Thymus (tissue), 11 donors: ENCODE measurements around the gene NKX6-1. TPM values are rescaled to one million over a fixed set of nuclear protein-coding genes. Genes with fewer than 3 reads are reported as not detected.

Experiments
- DNase-seq, 9 donors: peaks; one replicate each; pipeline ENCODE4 v3.0.0-alpha.2; 2013; ENCODE audit warnings: low spot score in 9 of 9, low read depth in 6 of 9, missing footprints in 1 of 9
- H3K27ac ChIP-seq, 2 donors: one replicate each; pipeline ENCODE4 v1.5.1; 2013; ENCODE audit warnings: control low read depth in 1 of 2, low read depth in 1 of 2, low read length in 1 of 2, mild to moderate bottlenecking in 1 of 2, moderate library complexity in 1 of 2
- H3K27me3 ChIP-seq, 2 donors: one replicate each; pipeline ENCODE4 v1.5.1; 2013; ENCODE audit warnings: low read length in 1 of 2; ENCODE audit not compliant: control insufficient read depth in 2 of 2, insufficient read depth in 1 of 2
- H3K36me3 ChIP-seq, 2 donors: one replicate each; pipeline ENCODE4 v1.5.1; 2013; ENCODE audit warnings: low read length in 1 of 2, mild to moderate bottlenecking in 1 of 2, moderate library complexity in 1 of 2; ENCODE audit not compliant: control insufficient read depth in 2 of 2, insufficient read depth in 2 of 2
- H3K4me1 ChIP-seq, 2 donors: one replicate each; pipeline ENCODE4 v1.5.1; 2013; ENCODE audit warnings: low read length in 2 of 2; ENCODE audit not compliant: control insufficient read depth in 2 of 2, insufficient read depth in 2 of 2
- H3K4me3 ChIP-seq, 2 donors: one replicate each; pipeline ENCODE4 v1.5.1; 2013; ENCODE audit warnings: low read length in 2 of 2, control low read depth in 1 of 2, mild to moderate bottlenecking in 1 of 2
- H3K9me3 ChIP-seq, 2 donors: one replicate each; pipeline ENCODE4 v1.5.1; 2013; ENCODE audit warnings: low read length in 1 of 2, mild to moderate bottlenecking in 1 of 2; ENCODE audit not compliant: control insufficient read depth in 2 of 2, insufficient read depth in 1 of 2
- WGBS: extraction: QIAGEN DNeasy Blood & Tissue Kit; methylation state at CpG from one replicate; pipeline ENCODE4 v1.1.7; 2013; 5-methylcytosine and 5-hydroxymethylcytosine counted together
- polyA plus RNA-seq: library from polyadenylated mRNA; stranded (reverse); fragments of 200-250 nt; gene quantifications from one replicate; pipeline ENCODE4 v1.2.3, GENCODE V29; 2013
- total RNA-seq: library from RNA; stranded (reverse); fragments of 120-200 nt; gene quantifications from one replicate; pipeline ENCODE4 v1.2.4, GENCODE V29; 2013
- donor health status: healthy.

The NKX6-1 gene
- total and polyA plus RNA-seq, 2 donors = under 0.01 to 0.07 TPM

- H3K9me3 ChIP-seq = peaks cover 5 to 12% of the 10 kb centered on the region in 2 donors
- DNase-seq = no peak
- 10% methylated on average over 20 of the region's 20 CpGs for WGBS
- H3K36me3 ChIP-seq = no peaks in the 10 kb centered on the region
- H3K27me3 ChIP-seq = peaks cover 55 to 84% of the 10 kb centered on the region in 2 donors
- peaks cover 0 to 7% of the 10 kb centered on the region in 2 donors for H3K4me1 ChIP-seq
- no peak overlapping the region for H3K4me3 ChIP-seq
- H3K27ac ChIP-seq = no peak overlapping the region
Measured at GRCh38 chr4:84483688-84484087, 15.4 kb downstream of the NKX6-1 start.

GRCh38 chr4:84482564-84483563 is 16.2 kb downstream of the NKX6-1 start:
- Histone ChIP-seq H3K4me3 (no peak overlapping the region), H3K4me1 (peaks cover 0 to 7% of the 10 kb centered on the region in 2 donors), H3K27ac (no peak overlapping the region), H3K9me3 (peaks cover 5 to 12% of the 10 kb centered on the region in 2 donors), H3K27me3 (peaks cover 57 to 76% of the 10 kb centered on the region in 2 donors), H3K36me3 (no peaks in the 10 kb centered on the region)
- no peak for DNase-seq
- WGBS = 9% methylated on average over 69 of the region's 69 CpGs

GRCh38 chr4:84481860-84482245 is 17.2 kb downstream of the NKX6-1 start:
- Histone ChIP-seq H3K9me3 (peaks cover 5 to 12% of the 10 kb centered on the region in 2 donors), H3K36me3 (no peaks in the 10 kb centered on the region), H3K4me1 (peaks cover 0 to 7% of the 10 kb centered on the region in 2 donors), H3K27me3 (peaks cover 57 to 72% of the 10 kb centered on the region in 2 donors), H3K4me3 (no peak overlapping the region), H3K27ac (no peak overlapping the region)
- 3% methylated on average over 20 of the region's 20 CpGs for WGBS
- no peak for DNase-seq

GRCh38 chr4:84481077-84481859 is 17.8 kb downstream of the NKX6-1 start:
- H3K27me3 ChIP-seq = peaks cover 52 to 69% of the 10 kb centered on the region in 2 donors
- H3K4me3 ChIP-seq = no peak overlapping the region

GRCh38 chr4:84480082-84480481 is 19.0 kb downstream of the NKX6-1 start:
- H3K27ac ChIP-seq = no peak overlapping the region
- H3K27me3 ChIP-seq = peaks cover 51 to 57% of the 10 kb centered on the region in 2 donors
- DNase-seq = no peak
- no peaks in the 10 kb centered on the region for H3K36me3 ChIP-seq
- WGBS = 13% methylated on average over 4 of the region's 4 CpGs
- no peak overlapping the region for H3K4me3 ChIP-seq
- peaks cover 5 to 12% of the 10 kb centered on the region in 2 donors for H3K9me3 ChIP-seq
- H3K4me1 ChIP-seq = peaks cover 0 to 7% of the 10 kb centered on the region in 2 donors

More at GRCh38 chr4:84481077-84481859, 17.8 kb downstream of the NKX6-1 start:
- Histone ChIP-seq H3K9me3 (peaks cover 5 to 12% of the 10 kb centered on the region in 2 donors), H3K36me3 (no peaks in the 10 kb centered on the region), H3K4me1 (peaks cover 0 to 7% of the 10 kb centered on the region in 2 donors), H3K27ac (no peak overlapping the region)
- no peak for DNase-seq
- 6% methylated on average over 45 of the region's 45 CpGs for WGBS

- H3K27ac ChIP-seq = no peak overlapping the region
- H3K9me3 ChIP-seq = peaks cover 5 to 12% of the 10 kb centered on the region in 2 donors
- H3K4me3 ChIP-seq = no peak overlapping the region
- peaks cover 46 to 52% of the 10 kb centered on the region in 2 donors for H3K27me3 ChIP-seq
- no peaks in the 10 kb centered on the region for H3K36me3 ChIP-seq
- no peak for DNase-seq
- H3K4me1 ChIP-seq = peaks cover 0 to 7% of the 10 kb centered on the region in 2 donors
- WGBS = 20% methylated on average over 6 of the region's 6 CpGs
Measured at GRCh38 chr4:84479663-84480062, 19.4 kb downstream of the NKX6-1 start.

- peaks cover 0 to 5% of the 10 kb centered on the region in 2 donors for H3K4me1 ChIP-seq
- H3K27ac ChIP-seq = no peak overlapping the region
- no peak for DNase-seq
- no peak overlapping the region for H3K4me3 ChIP-seq
- WGBS = 76% methylated on average over 1 of the region's 1 CpG
- no peaks in the 10 kb centered on the region for H3K36me3 ChIP-seq
- H3K27me3 ChIP-seq = peaks cover 29 to 33% of the 10 kb centered on the region in 2 donors
- peaks cover under 1 to 2% of the 10 kb centered on the region in 2 donors for H3K9me3 ChIP-seq
Measured at GRCh38 chr4:84477738-84478137, 21.4 kb downstream of the NKX6-1 start.

- Histone ChIP-seq H3K9me3 (no peaks in the 10 kb centered on the region), H3K36me3 (no peaks in the 10 kb centered on the region)
Measured at GRCh38 chr4:84474107-84474506, 25.0 kb downstream of the NKX6-1 start.

GRCh38 chr4:84472154-84472553 is 26.9 kb downstream of the NKX6-1 start:
- Histone ChIP-seq H3K27ac (no peak overlapping the region), H3K4me1 (no peaks in the 10 kb centered on the region), H3K9me3 (no peaks in the 10 kb centered on the region), H3K36me3 (no peaks in the 10 kb centered on the region), H3K27me3 (no peaks in the 10 kb centered on the region), H3K4me3 (no peak overlapping the region)
- DNase-seq = no peak

More at GRCh38 chr4:84474107-84474506, 25.0 kb downstream of the NKX6-1 start:
- H3K4me3 ChIP-seq = no peak overlapping the region
- no peak overlapping the region for H3K27ac ChIP-seq
- no peak for DNase-seq
- H3K27me3 ChIP-seq = peaks cover 0 to 6% of the 10 kb centered on the region in 2 donors
- H3K4me1 ChIP-seq = no peaks in the 10 kb centered on the region
